Spleen (tissue), 11 donors: ENCODE measurements around the gene RAB10. TPM values are rescaled to one million over a fixed set of nuclear protein-coding genes. Genes with fewer than 3 reads are reported as not detected.
A peak's percentile ranks its signal among the peaks of the same experiment; 100 is the strongest.

Source experiments
- DNase-seq: peaks from one replicate; pipeline ENCODE4 v3.0.0-alpha.2; 2020
- H3K27ac ChIP-seq, 8 donors: fragments of 200-600 bp; sonication (generic) in 7 of 8; 1 replicate in 4 of 8; 2 replicates in 4 of 8; pipeline versions ENCODE4 v1.5.0 to v1.8.0; 2016 to 2021; ENCODE audit warnings: inconsistent platforms in 4 of 8, mild to moderate bottlenecking in 4 of 8, moderate library complexity in 1 of 8
- H3K27me3 ChIP-seq, 7 donors: fragments of 200-600 bp; sonication (generic) in 6 of 7; replicated peaks in 1 of 7; 1 replicate in 4 of 7; 2 replicates in 3 of 7; pipeline versions ENCODE4 v1.5.0 to v1.8.0; 2016 to 2021; ENCODE audit warnings: inconsistent platforms in 3 of 7, mild to moderate bottlenecking in 1 of 7
- H3K36me3 ChIP-seq, 6 donors: fragments of 200-600 bp; sonication (generic) in 5 of 6; 1 replicate in 4 of 6; 2 replicates in 2 of 6; pipeline versions ENCODE4 v1.5.0 to v1.8.0; 2016 to 2021; ENCODE audit warnings: inconsistent platforms in 2 of 6
- H3K4me1 ChIP-seq, 6 donors: fragments of 200-600 bp; sonication (generic) in 5 of 6; 1 replicate in 3 of 6; 2 replicates in 3 of 6; pipeline versions ENCODE4 v1.5.0 to v1.8.0; 2016 to 2021; ENCODE audit warnings: inconsistent platforms in 3 of 6
- H3K4me3 ChIP-seq, 8 donors: fragments of 200-600 bp; sonication (generic) in 7 of 8; 1 replicate in 4 of 8; 2 replicates in 4 of 8; pipeline versions ENCODE4 v1.5.0 to v1.8.0; 2016 to 2021; ENCODE audit warnings: inconsistent platforms in 4 of 8, mild to moderate bottlenecking in 4 of 8, moderate library complexity in 2 of 8
- H3K9me3 ChIP-seq, 8 donors: fragments of 200-600 bp; sonication (generic) in 7 of 8; 1 replicate in 4 of 8; 2 replicates in 4 of 8; pipeline versions ENCODE4 v1.5.0 to v1.8.0; 2016 to 2021; ENCODE audit warnings: inconsistent platforms in 4 of 8
- POLR2A ChIP-seq, 3 donors: fragments of 450-650 bp; IDR thresholded peaks; one replicate each; pipeline ENCODE4 v1.5.1; 2017; ENCODE audit warnings: antibody characterized with exemption in 3 of 3, mild to moderate bottlenecking in 1 of 3
- POLR2AphosphoS5 ChIP-seq, 3 donors: sonication (generic); formaldehyde crosslinking; IDR thresholded peaks; one replicate each; pipeline ENCODE4 v1.5.1; 2017; ENCODE audit warnings: antibody characterized with exemption in 3 of 3
- WGBS, 5 donors: extraction: QIAGEN DNeasy Blood & Tissue Kit in 3 of 5; methylation state at CpG; one replicate each; pipeline versions ENCODE4 v1.1.5 to v1.1.7; 2013 to 2018; 5-methylcytosine and 5-hydroxymethylcytosine counted together
- intact Hi-C: fragments of 100-400 bp; cut with DNase I; formaldehyde crosslinking; loops from one replicate; pipeline ENCODE4 v1.15.0; 2023; ENCODE audit warnings: low total_unique reads
- polyA plus RNA-seq, 3 donors: library from polyadenylated mRNA; stranded (reverse); fragments of 200-250 nt; gene quantifications; one replicate each; pipeline ENCODE4 v1.2.1, GENCODE V29; 2013
- total RNA-seq, 7 donors: library from RNA; depleted of rRNA in 3 of 7; stranded (reverse); fragments of >200 nt in 3 of 7; fragmentation: NEBNext Ultra II Directional in 4 of 7; extraction: Animal tissue kit (Norgen Biotek cat#: 25700) in 4 of 7; gene quantifications; one replicate each; pipeline versions ENCODE4 v1.1.0 to v1.2.1, GENCODE V29; 2016 to 2021
- TF ChIP-seq, protein P1 (sequence below), 11 experiments: fragments of 200-600 bp in 7 of 11; fragments of 450-650 bp in 4 of 11; sonication (generic) in 4 of 11; IDR thresholded peaks in 8 of 11; conservative IDR thresholded peaks in 3 of 11; 1 replicate in 7 of 11; 2 replicates in 4 of 11; pipeline versions ENCODE4 v1.4.0 to v1.8.0; 2016 to 2021; ENCODE audit warnings: antibody characterized with exemption in 11 of 11, inconsistent platforms in 4 of 11, mild to moderate bottlenecking in 1 of 11
- donor health status: healthy with polysubstance abuse.
- donor health status: DM: no; HTN: no; CAD: no; lungs with moderate emphysema.
- donor health status: DM: no; HTN: no; CAD: no.
- donor health status: Bipolar disorder and iron deficiency.
- donor health status: healthy.
- donor health status: DM: no; HTN: no; CAD: no.
- donor health status: DM: yes; HTN: yes; CAD: no.

Gene RAB10
- total and polyA plus RNA-seq, 10 donors = 24.4 to 135 (median 106) TPM

DNA sequence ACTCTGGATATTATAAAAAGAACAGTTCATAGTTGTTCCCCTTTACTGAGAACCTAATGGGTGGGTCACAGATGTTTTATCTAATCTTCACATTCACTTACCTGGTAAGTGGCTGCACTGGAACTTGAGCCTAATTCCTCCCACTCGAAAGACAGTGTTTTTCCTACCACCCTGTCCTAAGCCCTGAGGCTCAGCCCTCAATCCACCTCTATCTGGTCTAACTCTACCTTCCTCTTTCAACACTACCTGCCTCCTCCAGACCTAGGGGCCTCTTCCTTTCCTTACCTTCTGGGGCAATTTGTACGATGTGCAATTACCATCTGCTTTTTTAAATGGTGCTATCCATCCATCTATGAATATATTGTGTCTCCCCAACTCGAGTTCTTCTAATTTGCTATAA is 41.9 kb upstream of the RAB10 start:
- WGBS, 5 donors = 46 to 67% (median 54%) methylated on average over 3 of the region's 3 CpGs
- Histone ChIP-seq H3K4me1 (peaks cover 0 to 23% (median 17%) of the 10 kb centered on the region in 6 donors), H3K27me3 (no peaks in the 10 kb centered on the region), H3K9me3 (no peaks in the 10 kb centered on the region), H3K36me3 (no peaks in the 10 kb centered on the region), H3K27ac (peak overlapping the region in 7 of 8 donors; percentile 12 to 81 (median 48)), H3K4me3 (peak overlapping the region in 1 of 8 donors; percentile 64)
- no peak for DNase-seq
- intact Hi-C loops = loop anchor here (10.0 kb wide), 1 partner anchor 153 kb away; no protein-coding TSS in a partner anchor
- TF ChIP-seq, protein P1, sequence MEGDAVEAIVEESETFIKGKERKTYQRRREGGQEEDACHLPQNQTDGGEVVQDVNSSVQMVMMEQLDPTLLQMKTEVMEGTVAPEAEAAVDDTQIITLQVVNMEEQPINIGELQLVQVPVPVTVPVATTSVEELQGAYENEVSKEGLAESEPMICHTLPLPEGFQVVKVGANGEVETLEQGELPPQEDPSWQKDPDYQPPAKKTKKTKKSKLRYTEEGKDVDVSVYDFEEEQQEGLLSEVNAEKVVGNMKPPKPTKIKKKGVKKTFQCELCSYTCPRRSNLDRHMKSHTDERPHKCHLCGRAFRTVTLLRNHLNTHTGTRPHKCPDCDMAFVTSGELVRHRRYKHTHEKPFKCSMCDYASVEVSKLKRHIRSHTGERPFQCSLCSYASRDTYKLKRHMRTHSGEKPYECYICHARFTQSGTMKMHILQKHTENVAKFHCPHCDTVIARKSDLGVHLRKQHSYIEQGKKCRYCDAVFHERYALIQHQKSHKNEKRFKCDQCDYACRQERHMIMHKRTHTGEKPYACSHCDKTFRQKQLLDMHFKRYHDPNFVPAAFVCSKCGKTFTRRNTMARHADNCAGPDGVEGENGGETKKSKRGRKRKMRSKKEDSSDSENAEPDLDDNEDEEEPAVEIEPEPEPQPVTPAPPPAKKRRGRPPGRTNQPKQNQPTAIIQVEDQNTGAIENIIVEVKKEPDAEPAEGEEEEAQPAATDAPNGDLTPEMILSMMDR (IDR thresholded peaks at IDR 0.05 in 8 of 11, conservative IDR thresholded peaks at IDR 0.05 in 3 of 11) = no peak
- TF ChIP-seq POLR2A (IDR thresholded peaks at IDR 0.05) (no peak), POLR2AphosphoS5 (IDR thresholded peaks at IDR 0.05) (no peak)

DNA sequence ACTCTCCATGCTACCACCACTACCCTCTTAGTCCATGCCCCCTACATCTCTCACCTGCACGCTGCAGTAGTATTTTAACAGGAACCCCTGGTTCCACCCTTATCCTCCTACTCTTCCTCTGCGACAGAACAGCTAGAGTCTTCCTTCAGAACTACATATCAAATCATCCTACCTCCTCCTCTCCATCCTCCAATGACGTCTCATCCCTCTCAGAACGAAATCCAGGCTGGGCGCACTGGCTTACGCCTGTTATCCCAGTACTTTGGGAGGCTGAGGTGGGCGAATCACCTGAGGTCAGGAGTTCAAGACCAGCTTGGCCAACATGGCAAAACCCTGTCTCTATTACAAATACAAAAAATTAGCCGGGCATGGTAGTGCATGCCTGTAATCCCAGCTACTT is 41.3 kb upstream of the RAB10 start:
- 88 to 92% (median 91%) methylated on average over 8 of the region's 8 CpGs for WGBS, 5 donors
- Histone ChIP-seq H3K27me3 (no peaks in the 10 kb centered on the region), H3K9me3 (no peaks in the 10 kb centered on the region), H3K4me1 (peaks cover 0 to 25% (median 18%) of the 10 kb centered on the region in 6 donors), H3K4me3 (no peak overlapping the region), H3K27ac (peak overlapping the region in 4 of 8 donors; percentile 21 to 81 (median 60)), H3K36me3 (no peaks in the 10 kb centered on the region)
- intact Hi-C loops = loop anchor here (10.0 kb wide), 1 partner anchor 152 kb away; no protein-coding TSS in a partner anchor
- TF ChIP-seq POLR2AphosphoS5 (IDR thresholded peaks at IDR 0.05) (no peak), POLR2A (IDR thresholded peaks at IDR 0.05) (no peak)
- TF ChIP-seq, protein P1 (IDR thresholded peaks at IDR 0.05 in 8 of 11, conservative IDR thresholded peaks at IDR 0.05 in 3 of 11) = no peak
- DNase-seq = no peak

DNA sequence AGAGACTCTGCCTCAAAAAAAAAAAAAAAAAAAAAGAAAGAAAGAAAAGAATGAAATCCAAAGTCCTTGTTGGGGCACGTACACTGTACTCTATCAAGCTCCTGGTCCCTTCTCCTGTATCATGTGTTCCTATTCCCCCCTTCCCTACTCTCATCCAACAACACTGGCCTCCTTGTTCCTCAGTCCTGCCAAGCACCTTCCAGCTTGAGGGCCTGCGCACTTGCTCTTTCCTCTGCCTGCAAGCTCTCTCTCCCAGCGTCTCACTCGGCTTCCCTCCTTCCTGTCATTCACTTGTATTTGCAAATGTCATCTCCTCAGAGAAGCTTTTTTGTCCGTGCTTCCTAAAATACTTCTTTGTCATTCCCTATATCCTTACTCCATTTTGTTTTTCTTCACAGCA is 40.8 kb upstream of the RAB10 start:
- 75 to 85% (median 80%) methylated on average over 5 of the region's 5 CpGs for WGBS, 5 donors
- TF ChIP-seq, protein P1 (IDR thresholded peaks at IDR 0.05 in 8 of 11, conservative IDR thresholded peaks at IDR 0.05 in 3 of 11) = no peak
- TF ChIP-seq POLR2A (IDR thresholded peaks at IDR 0.05) = no peak
- TF ChIP-seq POLR2AphosphoS5 (IDR thresholded peaks at IDR 0.05) = no peak
- H3K36me3 ChIP-seq = no peaks in the 10 kb centered on the region
- H3K27me3 ChIP-seq = no peaks in the 10 kb centered on the region
- H3K4me1 ChIP-seq = peaks cover 0 to 29% (median 21%) of the 10 kb centered on the region in 6 donors
- intact Hi-C loops = loop anchor here (10.0 kb wide), 1 partner anchor 152 kb away; no protein-coding TSS in a partner anchor
- H3K4me3 ChIP-seq = no peak overlapping the region
- H3K27ac ChIP-seq = peak overlapping the region in 1 of 8 donors; percentile 81
- no peaks in the 10 kb centered on the region for H3K9me3 ChIP-seq
- no peak for DNase-seq

DNA sequence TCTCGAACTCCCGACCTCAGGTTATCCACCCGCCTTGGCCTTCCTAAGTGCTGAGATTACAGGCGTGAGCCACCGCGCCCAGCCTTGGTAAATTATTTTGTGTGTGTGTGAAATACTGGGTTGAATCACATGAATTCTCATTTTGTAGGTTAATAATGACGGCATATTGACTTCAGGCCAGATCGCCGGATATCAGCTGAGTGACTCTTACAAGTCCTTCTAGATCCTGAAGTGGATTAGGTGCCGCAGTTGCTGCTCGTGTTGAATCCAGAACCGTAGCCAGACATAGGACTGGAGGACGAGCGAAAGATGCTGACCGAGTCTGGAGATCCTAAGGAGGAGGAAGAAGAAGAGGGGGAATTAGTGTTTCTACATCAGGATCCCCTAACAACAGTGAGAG is 39.4 kb upstream of the RAB10 start:
- Histone ChIP-seq H3K27ac (no peak overlapping the region), H3K4me3 (no peak overlapping the region), H3K4me1 (peaks cover 0 to 31% (median 23%) of the 10 kb centered on the region in 6 donors), H3K27me3 (no peaks in the 10 kb centered on the region), H3K9me3 (no peaks in the 10 kb centered on the region), H3K36me3 (no peaks in the 10 kb centered on the region)
- 92 to 96% (median 95%) methylated on average over 15 of the region's 15 CpGs for WGBS, 5 donors
- no peak for DNase-seq
- intact Hi-C loops = loop anchor here (10.0 kb wide), 1 partner anchor 150 kb away; no protein-coding TSS in a partner anchor
- TF ChIP-seq POLR2AphosphoS5 (IDR thresholded peaks at IDR 0.05) = no peak
- TF ChIP-seq, protein P1 (IDR thresholded peaks at IDR 0.05 in 8 of 11, conservative IDR thresholded peaks at IDR 0.05 in 3 of 11) = no peak
- TF ChIP-seq POLR2A (IDR thresholded peaks at IDR 0.05) = no peak
